ENCODE data around the gene SIKE1.
"Not testable (repeated sequence)": the region's sequence is repeated elsewhere in the genome, so short reads cannot be mapped to it uniquely, and the experiment has no call there.

GRCh38 chr1:114830075-114830474 lies 49.6 kb upstream of the SIKE1 start:
- TF ChIP-seq CTCF, EP300 (IDR thresholded peaks at IDR 0.05): not testable (repeated sequence)
